Endothelial cell of umbilical vein (primary cell): ENCODE measurements around the gene TRIM71. TPM values are rescaled to one million over a fixed set of nuclear protein-coding genes. Genes with fewer than 3 reads are reported as not detected.

Experiments
- BruUV-seq: library from RNA; stranded (reverse); fragments of 400-500 nt; replicated peaks from 2 replicates; lab custom pipeline; 2021; lab: Mats Ljungman, UMichigan
- CTCF ChIA-PET: fragments of 300-600, 350-600 bp; sonication (Branson Sonifier 250); formaldehyde crosslinking; loops from one replicate; lab custom pipeline; 2021; ENCODE audit warnings: antibody characterized with exemption, inconsistent platforms; lab: Charles Lee
- POLR2A ChIA-PET: fragments of 300-600, 350-600 bp; sonication (Branson Sonifier 250); formaldehyde crosslinking; loops from one replicate; lab custom pipeline; 2021; ENCODE audit warnings: antibody characterized with exemption, inconsistent platforms; lab: Charles Lee
- DNase-seq: peaks from one replicate; pipeline ENCODE4 v3.0.0-alpha.2; 2011; ENCODE audit warnings: low read depth, low spot score
- FAIRE-seq: peaks from 2 replicates; lab custom pipeline; 2011; peaks lifted over from hg19 to GRCh38; lab: Jason Lieb, UNC
- H2AFZ ChIP-seq: 2 replicates; pipeline ENCODE4 v1.6.0; 2012; ENCODE audit warnings: low read depth, low read length, control low read depth, inconsistent platforms
- H3K27ac ChIP-seq: 2 replicates; pipeline ENCODE4 v1.5.1; 2011; ENCODE audit warnings: low read depth, mild to moderate bottlenecking, control low read depth, low read length, moderate library complexity; ENCODE audit not compliant: insufficient read depth
- H3K27me3 ChIP-seq, 2 experiments: 2 replicates each; pipeline versions ENCODE4 v1.6.0 to v1.6.1; 2011; ENCODE audit warnings: low read length in 2 of 2, mixed read lengths in 1 of 2; ENCODE audit not compliant: control insufficient read depth in 2 of 2, insufficient read depth in 2 of 2
- H3K36me3 ChIP-seq, 2 experiments: 2 replicates in 1 of 2; 3 replicates in 1 of 2; pipeline ENCODE4 v1.5.1; 2011; ENCODE audit warnings: low read length in 2 of 2, mild to moderate bottlenecking in 1 of 2, moderate library complexity in 1 of 2; ENCODE audit not compliant: control insufficient read depth in 2 of 2, insufficient read depth in 2 of 2; ENCODE audit errors: extremely low read depth in 1 of 2
- H3K4me1 ChIP-seq: 3 replicates; pipeline ENCODE4 v1.5.1; 2011; ENCODE audit warnings: mild to moderate bottlenecking, low read length; ENCODE audit not compliant: control insufficient read depth, insufficient read depth; ENCODE audit errors: extremely low read depth
- H3K4me2 ChIP-seq: 2 replicates; pipeline ENCODE4 v1.6.1; 2011; ENCODE audit warnings: low read length, control low read depth, mixed read lengths; ENCODE audit not compliant: insufficient read depth
- H3K4me3 ChIP-seq, 3 experiments: fragments of 200-600 bp in 1 of 3; sonication (generic), shearing (Covaris generic) in 1 of 3; replicated peaks in 1 of 3; 2 replicates each; pipeline ENCODE4 v1.5.1; 2011 to 2016; ENCODE audit warnings: control low read depth in 3 of 3, low read length in 3 of 3, mild to moderate bottlenecking in 2 of 3, inconsistent platforms in 1 of 3, low read depth in 1 of 3, moderate library complexity in 1 of 3; ENCODE audit not compliant: insufficient read depth in 1 of 3
- H3K79me2 ChIP-seq: 2 replicates; pipeline ENCODE4 v1.6.0; 2012; ENCODE audit warnings: low read length, inconsistent platforms; ENCODE audit not compliant: control insufficient read depth, insufficient read depth
- H3K9ac ChIP-seq: replicated peaks from 2 replicates; pipeline ENCODE3; 2011; ENCODE audit warnings: low read length, control low read depth; ENCODE audit not compliant: insufficient read depth; ENCODE audit errors: extremely low read depth
- H3K9me1 ChIP-seq: replicated peaks from 3 replicates; pipeline ENCODE4 v1.6.0; 2011; ENCODE audit warnings: mild to moderate bottlenecking, low read length; ENCODE audit not compliant: control insufficient read depth, insufficient read depth; ENCODE audit errors: extremely low read depth
- H3K9me3 ChIP-seq: replicated peaks from 2 replicates; pipeline ENCODE4 v1.5.1; 2012; ENCODE audit warnings: low read length, inconsistent platforms; ENCODE audit not compliant: control insufficient read depth, insufficient read depth
- H4K20me1 ChIP-seq: replicated peaks from 2 replicates; pipeline ENCODE3; 2011; ENCODE audit warnings: mild to moderate bottlenecking, low read length; ENCODE audit not compliant: control insufficient read depth, insufficient read depth; ENCODE audit errors: extremely low read depth
- EZH2 ChIP-seq: IDR thresholded peaks from 2 replicates; pipeline ENCODE4 v1.6.1; 2012; ENCODE audit warnings: borderline replicate concordance, low read depth, mild to moderate bottlenecking, moderate library complexity, low read length, inconsistent platforms; ENCODE audit not compliant: severe bottlenecking
- FOS ChIP-seq: IDR thresholded peaks from 2 replicates; pipeline ENCODE4 v1.6.1; 2011; ENCODE audit warnings: mild to moderate bottlenecking, low read length, moderate library complexity, borderline replicate concordance; ENCODE audit not compliant: insufficient read depth
- MYC ChIP-seq: IDR thresholded peaks from one replicate; pipeline ENCODE4 v1.6.1; 2011; ENCODE audit warnings: mild to moderate bottlenecking, low read depth, low read length
- dilution Hi-C: fragments of 300-500 bp; cut with MboI; formaldehyde crosslinking; loops from one replicate; pipeline ENCODE4 v1.15.0; 2019; ENCODE audit warnings: low sequenced_read_pairs; ENCODE audit not compliant: extremely low pct_ligation_motif_present
- intact Hi-C: fragments of 100-400 bp; cut with micrococcal nuclease; formaldehyde crosslinking; loops from one replicate; pipeline ENCODE4 v1.10.0; 2022
- polyA plus RNA-seq, 4 experiments: library from polyadenylated mRNA; depleted of rRNA in 3 of 4; stranded (reverse) in 3 of 4; unstranded in 1 of 4; fragments of >200 nt; gene quantifications; 2 replicates each; pipeline versions ENCODE4 v1.2.1 to v1.2.3, GENCODE V29; 2011 to 2012; ENCODE audit warnings: missing spikeins in 1 of 4
- total RNA-seq: library from RNA; stranded (reverse); gene quantifications from 2 replicates; pipeline ENCODE4 v1.2.3, GENCODE V29; 2021

The TRIM71 gene
- total and polyA plus RNA-seq, 2 donors (not counting 3 experiments of a cell fraction or from before 2014, with no cell fraction given): not detected

- Histone ChIP-seq H4K20me1 (no peaks in the 10 kb centered on the region), H3K4me2 (peak overlapping the region; percentile 39), H3K27me3 (peaks cover 60 to 75% of the 10 kb centered on the region in 2 experiments), H2AFZ (peak overlapping the region; percentile 69), H3K9me3 (no peaks in the 10 kb centered on the region), H3K4me1 (peaks cover 6% of the 10 kb centered on the region), H3K9ac (no peak overlapping the region), H3K4me3 (peak overlapping the region in 1 of 3 experiments; percentile 12), H3K27ac (no peak overlapping the region), H3K36me3 (no peaks in the 10 kb centered on the region), H3K79me2 (no peaks in the 10 kb centered on the region), H3K9me1 (no peaks in the 10 kb centered on the region)
- FAIRE-seq: no peak
- intact Hi-C loops: no loop called here
- no peak for TF ChIP-seq FOS
- TF ChIP-seq EZH2: peak; percentile 66
- peak; percentile 16 for DNase-seq
- dilution Hi-C loops: no loop called here
- CTCF ChIA-PET: no interaction called here
- no TSS peak for BruUV-seq
- POLR2A ChIA-PET: no interaction called here
Measured at GRCh38 chr3:32816439-32817256, 1.1 kb upstream of the TRIM71 start.

- peaks cover 6% of the 10 kb centered on the region for H3K4me1 ChIP-seq
- no TSS peak for BruUV-seq
- H3K9ac ChIP-seq: no peak overlapping the region
- H3K4me2 ChIP-seq: no peak overlapping the region
- H2AFZ ChIP-seq: no peak overlapping the region
- no peaks in the 10 kb centered on the region for H4K20me1 ChIP-seq
- no peaks in the 10 kb centered on the region for H3K9me1 ChIP-seq
- H3K9me3 ChIP-seq: no peaks in the 10 kb centered on the region
- dilution Hi-C loops: no loop called here
- ChIA-PET CTCF (no interaction called here), POLR2A (no interaction called here)
- no peak overlapping the region for H3K27ac ChIP-seq
- TF ChIP-seq EZH2 (peak; percentile 74), MYC (no peak)
- peaks cover 65 to 81% of the 10 kb centered on the region in 2 experiments for H3K27me3 ChIP-seq
- DNase-seq (no peak), FAIRE-seq (no peak)
- H3K36me3 ChIP-seq: no peaks in the 10 kb centered on the region
- intact Hi-C loops: no loop called here
- H3K79me2 ChIP-seq: no peaks in the 10 kb centered on the region
- H3K4me3 ChIP-seq: no peak overlapping the region
Measured at GRCh38 chr3:32817257-32817557, 590 bp upstream of the TRIM71 start.
